Panc1 (cell line): ENCODE measurements around the gene MBTD1. TPM values are rescaled to one million over a fixed set of nuclear protein-coding genes. Genes with fewer than 3 reads are reported as not detected.

Experiments
- ATAC-seq: fragments of 200-7000 bp; cut with Tn5 transposase; 2 replicates; pipeline ENCODE4 v1.9.1; 2020; ENCODE audit warnings: mild to moderate bottlenecking, moderate library complexity
- BruUV-seq: library from RNA; stranded (reverse); fragments of 400-500 nt; replicated peaks from 2 replicates; lab custom pipeline; 2021; lab: Mats Ljungman, UMichigan
- CTCF ChIA-PET: fragments of 300-600 bp; sonication (Branson Sonifier 250); formaldehyde crosslinking; loops from one replicate; lab custom pipeline; 2022; ENCODE audit warnings: antibody characterized with exemption; lab: Charles Lee
- POLR2A ChIA-PET: fragments of 300-600 bp; sonication (Branson Sonifier 250); formaldehyde crosslinking; loops from one replicate; lab custom pipeline; 2022; ENCODE audit warnings: antibody characterized with exemption; lab: Charles Lee
- DNase-seq: peaks from one replicate; pipeline ENCODE4 v3.0.0-alpha.2; 2010; ENCODE audit warnings: low read depth, low spot score
- H3K27ac ChIP-seq: 2 replicates; pipeline ENCODE4 v1.5.1; 2011; ENCODE audit warnings: mild to moderate bottlenecking, low read length, inconsistent platforms
- H3K27me3 ChIP-seq: fragments of 200-500 bp; sonication (Bioruptor generic); 2 replicates; pipeline ENCODE4 v1.6.0; 2014; ENCODE audit warnings: low read length, inconsistent platforms; ENCODE audit not compliant: control insufficient read depth, insufficient read depth
- H3K36me3 ChIP-seq: fragments of 200-500 bp; sonication (Bioruptor generic); 2 replicates; pipeline ENCODE4 v1.5.1; 2014; ENCODE audit warnings: inconsistent platforms, mild to moderate bottlenecking, low read length, moderate library complexity; ENCODE audit not compliant: control insufficient read depth, insufficient read depth
- H3K4me1 ChIP-seq: 2 replicates; pipeline ENCODE4 v1.5.1; 2011; ENCODE audit warnings: inconsistent platforms, mild to moderate bottlenecking, low read length, moderate library complexity; ENCODE audit not compliant: control insufficient read depth, insufficient read depth
- H3K4me3 ChIP-seq, 2 experiments: 2 replicates each; pipeline ENCODE4 v1.5.1; 2011 to 2012; ENCODE audit warnings: low read depth in 2 of 2, low read length in 2 of 2, mild to moderate bottlenecking in 2 of 2, inconsistent platforms in 1 of 2, moderate library complexity in 1 of 2
- H3K9me3 ChIP-seq: fragments of 200-500 bp; sonication (Bioruptor generic); 2 replicates; pipeline ENCODE4 v1.5.1; 2014; ENCODE audit warnings: low read depth, mild to moderate bottlenecking, inconsistent platforms, low read length, moderate library complexity; ENCODE audit not compliant: control insufficient read depth, insufficient read depth
- POLR2AphosphoS5 ChIP-seq: IDR thresholded peaks from 2 replicates; pipeline ENCODE4 v1.6.1; 2012; ENCODE audit warnings: mild to moderate bottlenecking, low read depth, low read length, moderate library complexity
- SIN3A ChIP-seq: IDR thresholded peaks from 2 replicates; pipeline ENCODE4 v1.6.1; 2012; ENCODE audit warnings: low read depth, mild to moderate bottlenecking, low read length, moderate library complexity, borderline replicate concordance; ENCODE audit not compliant: insufficient read depth
- TCF7L2 ChIP-seq: IDR thresholded peaks from 2 replicates; pipeline ENCODE4 v1.6.1; 2011; ENCODE audit warnings: mild to moderate bottlenecking, low read depth, low read length, inconsistent platforms
- in situ Hi-C: cut with HindIII; loops from 2 replicates; pipeline ENCODE4 v1.10.0; 2016; ENCODE audit warnings: low sequenced_read_pairs, low pct_unique_long_range_greater_than_20kb
- intact Hi-C: fragments of 100-400 bp; cut with micrococcal nuclease; formaldehyde crosslinking; loops from one replicate; pipeline ENCODE4 v1.10.0; 2022; ENCODE audit not compliant: unreplicated experiment
- total RNA-seq: library from RNA; stranded (reverse); gene quantifications from one replicate; pipeline ENCODE4 v1.2.1, GENCODE V29; 2021; ENCODE audit not compliant: unreplicated experiment
- TF ChIP-seq, protein P1 (sequence below): fragments of 450-650 bp; IDR thresholded peaks from 2 replicates; pipeline ENCODE4 v1.5.1; 2017; ENCODE audit warnings: mild to moderate bottlenecking
- TF ChIP-seq, protein P2 (sequence below), 2 experiments: IDR thresholded peaks; 2 replicates each; pipeline ENCODE4 v1.6.1; 2011 to 2012; ENCODE audit warnings: low read depth in 2 of 2, control low read depth in 1 of 2, low read length in 1 of 2, mild to moderate bottlenecking in 1 of 2, moderate library complexity in 1 of 2; ENCODE audit not compliant: insufficient read depth in 1 of 2

MBTD1 gene
- total RNA-seq, 1 experiment from 2014 or later = 16.6 TPM

DNA sequence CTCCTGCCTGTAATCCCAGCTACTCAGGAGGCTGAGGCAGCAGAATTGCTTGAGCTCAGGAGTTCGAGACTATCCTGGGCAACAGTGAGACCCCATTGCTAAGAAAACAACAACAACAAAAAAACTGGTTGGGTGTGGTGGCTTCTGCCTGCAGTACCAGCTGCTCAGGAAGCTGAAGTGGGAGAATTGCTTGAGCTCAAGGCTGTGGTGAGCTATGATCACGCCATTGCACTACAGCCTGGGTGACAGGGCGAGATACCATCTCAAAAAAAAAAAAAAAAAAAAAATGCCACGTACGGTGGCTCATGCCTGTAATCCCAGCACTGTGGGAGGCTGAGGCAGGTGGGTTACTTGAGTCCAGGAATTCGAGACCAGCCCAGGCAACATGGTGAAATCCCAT lies 59.6 kb downstream of the MBTD1 start:
- Histone ChIP-seq H3K4me1 (no peaks in the 10 kb centered on the region), H3K27ac (no peak overlapping the region), H3K36me3 (peaks cover 36% of the 10 kb centered on the region), H3K4me3 (no peak overlapping the region), H3K9me3 (no peaks in the 10 kb centered on the region), H3K27me3 (no peaks in the 10 kb centered on the region)
- ChIA-PET POLR2A (interaction anchor here (0.6 kb wide), 1 partner anchor 52 kb away, joined by 8 read pairs; no protein-coding TSS in a partner anchor), CTCF (interaction anchor here (0.6 kb wide), 1 partner anchor 27 kb away, joined by 8 read pairs; no protein-coding TSS in a partner anchor)
- DNase-seq (no peak), ATAC-seq (no peak)
- intact Hi-C loops (no loop called here), in situ Hi-C loops (no loop called here)
- BruUV-seq = no TSS peak
- TF ChIP-seq SIN3A (no peak), POLR2AphosphoS5 (no peak), TCF7L2 (no peak)
- TF ChIP-seq, protein P1, sequence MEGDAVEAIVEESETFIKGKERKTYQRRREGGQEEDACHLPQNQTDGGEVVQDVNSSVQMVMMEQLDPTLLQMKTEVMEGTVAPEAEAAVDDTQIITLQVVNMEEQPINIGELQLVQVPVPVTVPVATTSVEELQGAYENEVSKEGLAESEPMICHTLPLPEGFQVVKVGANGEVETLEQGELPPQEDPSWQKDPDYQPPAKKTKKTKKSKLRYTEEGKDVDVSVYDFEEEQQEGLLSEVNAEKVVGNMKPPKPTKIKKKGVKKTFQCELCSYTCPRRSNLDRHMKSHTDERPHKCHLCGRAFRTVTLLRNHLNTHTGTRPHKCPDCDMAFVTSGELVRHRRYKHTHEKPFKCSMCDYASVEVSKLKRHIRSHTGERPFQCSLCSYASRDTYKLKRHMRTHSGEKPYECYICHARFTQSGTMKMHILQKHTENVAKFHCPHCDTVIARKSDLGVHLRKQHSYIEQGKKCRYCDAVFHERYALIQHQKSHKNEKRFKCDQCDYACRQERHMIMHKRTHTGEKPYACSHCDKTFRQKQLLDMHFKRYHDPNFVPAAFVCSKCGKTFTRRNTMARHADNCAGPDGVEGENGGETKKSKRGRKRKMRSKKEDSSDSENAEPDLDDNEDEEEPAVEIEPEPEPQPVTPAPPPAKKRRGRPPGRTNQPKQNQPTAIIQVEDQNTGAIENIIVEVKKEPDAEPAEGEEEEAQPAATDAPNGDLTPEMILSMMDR = no peak
- TF ChIP-seq, protein P2, sequence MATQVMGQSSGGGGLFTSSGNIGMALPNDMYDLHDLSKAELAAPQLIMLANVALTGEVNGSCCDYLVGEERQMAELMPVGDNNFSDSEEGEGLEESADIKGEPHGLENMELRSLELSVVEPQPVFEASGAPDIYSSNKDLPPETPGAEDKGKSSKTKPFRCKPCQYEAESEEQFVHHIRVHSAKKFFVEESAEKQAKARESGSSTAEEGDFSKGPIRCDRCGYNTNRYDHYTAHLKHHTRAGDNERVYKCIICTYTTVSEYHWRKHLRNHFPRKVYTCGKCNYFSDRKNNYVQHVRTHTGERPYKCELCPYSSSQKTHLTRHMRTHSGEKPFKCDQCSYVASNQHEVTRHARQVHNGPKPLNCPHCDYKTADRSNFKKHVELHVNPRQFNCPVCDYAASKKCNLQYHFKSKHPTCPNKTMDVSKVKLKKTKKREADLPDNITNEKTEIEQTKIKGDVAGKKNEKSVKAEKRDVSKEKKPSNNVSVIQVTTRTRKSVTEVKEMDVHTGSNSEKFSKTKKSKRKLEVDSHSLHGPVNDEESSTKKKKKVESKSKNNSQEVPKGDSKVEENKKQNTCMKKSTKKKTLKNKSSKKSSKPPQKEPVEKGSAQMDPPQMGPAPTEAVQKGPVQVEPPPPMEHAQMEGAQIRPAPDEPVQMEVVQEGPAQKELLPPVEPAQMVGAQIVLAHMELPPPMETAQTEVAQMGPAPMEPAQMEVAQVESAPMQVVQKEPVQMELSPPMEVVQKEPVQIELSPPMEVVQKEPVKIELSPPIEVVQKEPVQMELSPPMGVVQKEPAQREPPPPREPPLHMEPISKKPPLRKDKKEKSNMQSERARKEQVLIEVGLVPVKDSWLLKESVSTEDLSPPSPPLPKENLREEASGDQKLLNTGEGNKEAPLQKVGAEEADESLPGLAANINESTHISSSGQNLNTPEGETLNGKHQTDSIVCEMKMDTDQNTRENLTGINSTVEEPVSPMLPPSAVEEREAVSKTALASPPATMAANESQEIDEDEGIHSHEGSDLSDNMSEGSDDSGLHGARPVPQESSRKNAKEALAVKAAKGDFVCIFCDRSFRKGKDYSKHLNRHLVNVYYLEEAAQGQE (IDR thresholded peaks at IDR 0.05; ENCODE audit: insufficient read depth in 1 of 2, low read depth in 2 of 2, low read length in 1 of 2) = no peak

DNA sequence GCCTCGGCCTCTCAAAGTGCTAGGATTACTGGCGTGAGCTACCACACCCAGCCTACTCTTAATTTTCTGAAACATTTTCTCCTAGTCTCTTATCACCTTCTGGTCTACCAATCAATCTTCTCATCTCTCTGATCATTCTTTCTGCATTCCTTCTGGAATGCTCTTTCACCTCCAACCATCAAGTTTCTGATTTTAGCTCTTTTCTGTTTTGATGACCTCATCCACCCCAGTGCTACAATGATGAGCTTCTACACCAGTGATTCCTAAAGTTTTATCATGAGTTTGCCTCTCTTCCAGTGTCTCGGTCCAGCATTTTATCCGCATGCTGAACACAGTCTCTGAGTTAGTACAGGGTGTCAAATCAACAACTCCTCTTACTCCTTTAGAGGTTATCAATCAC lies 62.1 kb downstream of the MBTD1 start:
- Histone ChIP-seq H3K27ac (no peak overlapping the region), H3K4me1 (no peaks in the 10 kb centered on the region), H3K36me3 (peaks cover 24% of the 10 kb centered on the region), H3K4me3 (no peak overlapping the region), H3K27me3 (no peaks in the 10 kb centered on the region), H3K9me3 (no peaks in the 10 kb centered on the region)
- DNase-seq (no peak), ATAC-seq (no peak)
- intact Hi-C loops = no loop called here
- no TSS peak for BruUV-seq
- in situ Hi-C loops = no loop called here
- ChIA-PET CTCF (no interaction called here), POLR2A (no interaction called here)
- no peak for TF ChIP-seq TCF7L2
- TF ChIP-seq SIN3A = no peak
- TF ChIP-seq, protein P1 = no peak
- TF ChIP-seq, protein P2 (IDR thresholded peaks at IDR 0.05; ENCODE audit: insufficient read depth in 1 of 2, low read depth in 2 of 2, low read length in 1 of 2) = no peak
- TF ChIP-seq POLR2AphosphoS5 = no peak
